Measurements from ENCODE around the gene OVOL2. TPM values are rescaled to one million over a fixed set of nuclear protein-coding genes. Genes with fewer than 3 reads are reported as not detected.

The OVOL2 gene
- total RNA-seq, 1 experiment from 2014 or later: 20.7 TPM

DNA sequence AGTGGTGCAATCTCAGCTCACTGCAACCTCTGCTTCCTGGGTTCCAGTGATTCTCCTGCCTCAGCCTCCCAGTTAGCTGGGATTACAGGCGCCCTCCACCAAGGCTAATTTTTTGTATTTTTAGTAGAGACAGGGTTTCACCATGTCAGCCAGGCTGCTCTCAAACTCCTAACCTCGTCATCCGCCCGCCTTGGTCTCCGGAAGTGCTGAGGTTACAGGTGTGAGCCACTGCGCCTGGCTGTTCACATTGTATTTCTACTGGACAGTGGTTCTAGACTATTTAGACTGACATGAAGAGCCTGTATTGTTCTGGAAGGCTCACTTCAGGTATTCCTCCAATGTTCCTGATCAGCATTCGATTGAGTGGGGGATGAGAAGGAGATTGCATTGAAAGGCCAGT is 14.8 kb upstream of the OVOL2 start:
- H2AFZ ChIP-seq: no peak overlapping the region
- no peak overlapping the region for H3K4me2 ChIP-seq
- H3K9me3 ChIP-seq (ENCODE audit: insufficient read depth, low read depth): no peaks in the 10 kb centered on the region
- H3K79me2 ChIP-seq (ENCODE audit: low read depth): no peaks in the 10 kb centered on the region
- CTCF ChIA-PET: interaction anchor here (0.6 kb wide), 1 partner anchor 14 kb away, joined by 5 read pairs; no protein-coding TSS in a partner anchor
- no peak for DNase-seq
- intact Hi-C loops (cut with micrococcal nuclease; ENCODE audit: unreplicated experiment): no loop called here
- POLR2A ChIA-PET (ENCODE audit: unreplicated experiment): no interaction called here
- no peaks in the 10 kb centered on the region for H3K36me3 ChIP-seq (ENCODE audit: low read depth)
- BruUV-seq (replicated peaks): no TSS peak
- H3K27ac ChIP-seq: no peak overlapping the region
- no peaks in the 10 kb centered on the region for H3K27me3 ChIP-seq (ENCODE audit: insufficient read depth, low read depth)
- no peaks in the 10 kb centered on the region for H3F3A ChIP-seq (ENCODE audit: insufficient read depth, low read depth)
- no peaks in the 10 kb centered on the region for H3K9me2 ChIP-seq (ENCODE audit: insufficient read depth)
- H3K4me1 ChIP-seq (replicated peaks; ENCODE audit: insufficient read depth): no peaks in the 10 kb centered on the region
- no peaks in the 10 kb centered on the region for H4K20me1 ChIP-seq (ENCODE audit: insufficient read depth)
- TF ChIP-seq EZH2 (IDR thresholded peaks at IDR 0.05; ENCODE audit: low read depth): no peak
- TF ChIP-seq, protein P1, sequence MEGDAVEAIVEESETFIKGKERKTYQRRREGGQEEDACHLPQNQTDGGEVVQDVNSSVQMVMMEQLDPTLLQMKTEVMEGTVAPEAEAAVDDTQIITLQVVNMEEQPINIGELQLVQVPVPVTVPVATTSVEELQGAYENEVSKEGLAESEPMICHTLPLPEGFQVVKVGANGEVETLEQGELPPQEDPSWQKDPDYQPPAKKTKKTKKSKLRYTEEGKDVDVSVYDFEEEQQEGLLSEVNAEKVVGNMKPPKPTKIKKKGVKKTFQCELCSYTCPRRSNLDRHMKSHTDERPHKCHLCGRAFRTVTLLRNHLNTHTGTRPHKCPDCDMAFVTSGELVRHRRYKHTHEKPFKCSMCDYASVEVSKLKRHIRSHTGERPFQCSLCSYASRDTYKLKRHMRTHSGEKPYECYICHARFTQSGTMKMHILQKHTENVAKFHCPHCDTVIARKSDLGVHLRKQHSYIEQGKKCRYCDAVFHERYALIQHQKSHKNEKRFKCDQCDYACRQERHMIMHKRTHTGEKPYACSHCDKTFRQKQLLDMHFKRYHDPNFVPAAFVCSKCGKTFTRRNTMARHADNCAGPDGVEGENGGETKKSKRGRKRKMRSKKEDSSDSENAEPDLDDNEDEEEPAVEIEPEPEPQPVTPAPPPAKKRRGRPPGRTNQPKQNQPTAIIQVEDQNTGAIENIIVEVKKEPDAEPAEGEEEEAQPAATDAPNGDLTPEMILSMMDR (conservative IDR thresholded peaks at IDR 0.05): no peak
- H3K4me3 ChIP-seq: no peak overlapping the region

DNA sequence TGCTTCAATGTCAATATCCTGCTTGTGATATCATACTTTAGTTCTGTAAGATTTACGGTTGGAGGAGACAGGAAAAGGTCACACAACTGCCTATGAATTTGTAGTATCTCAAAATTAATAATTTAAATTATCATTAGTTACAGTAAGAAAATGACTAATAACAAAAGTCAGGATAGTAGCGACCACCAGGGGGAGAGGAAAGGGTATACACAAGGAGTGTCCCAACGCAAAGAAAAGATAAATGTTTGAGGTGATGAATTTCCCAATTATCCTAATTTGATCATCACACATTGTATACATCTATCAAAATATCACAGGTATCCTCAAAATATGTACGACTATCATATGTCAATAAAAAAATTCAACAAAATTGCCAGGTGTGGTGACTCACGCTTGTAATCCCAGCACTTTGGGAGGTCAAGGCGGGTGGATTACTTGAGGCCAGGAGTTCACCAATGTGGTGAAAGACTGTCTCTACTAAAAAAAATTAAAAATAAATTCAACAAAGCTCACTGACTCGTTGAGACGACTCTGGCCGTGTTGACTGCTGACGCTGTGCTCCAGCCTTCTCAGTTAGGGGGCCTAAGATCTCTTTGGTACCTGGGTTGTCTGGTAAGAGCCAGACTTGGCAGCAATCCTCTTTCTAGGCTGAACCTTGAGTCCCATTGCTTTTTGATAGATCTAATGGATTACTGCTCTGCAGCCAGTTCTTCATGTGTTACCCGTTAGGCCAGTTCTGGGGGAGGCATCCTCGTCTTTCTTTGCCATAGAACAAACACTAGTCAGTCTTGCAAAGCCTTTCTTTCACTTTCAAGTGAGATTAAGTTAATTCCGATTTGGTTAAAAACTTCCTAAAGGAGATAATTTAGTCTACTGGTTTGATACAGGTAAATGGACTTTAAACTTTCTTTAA is 9.0 kb upstream of the OVOL2 start:
- Histone ChIP-seq H2AFZ (no peak overlapping the region), H3K27ac (no peak overlapping the region), H3K9me2 (ENCODE audit: insufficient read depth) (no peaks in the 10 kb centered on the region), H3K4me2 (no peak overlapping the region), H3F3A (ENCODE audit: insufficient read depth, low read depth) (no peaks in the 10 kb centered on the region), H4K20me1 (ENCODE audit: insufficient read depth) (no peaks in the 10 kb centered on the region), H3K27me3 (ENCODE audit: insufficient read depth, low read depth) (no peaks in the 10 kb centered on the region), H3K36me3 (ENCODE audit: low read depth) (no peaks in the 10 kb centered on the region), H3K79me2 (ENCODE audit: low read depth) (no peaks in the 10 kb centered on the region), H3K4me3 (no peak overlapping the region), H3K4me1 (replicated peaks; ENCODE audit: insufficient read depth) (peaks cover 12% of the 10 kb centered on the region), H3K9me3 (ENCODE audit: insufficient read depth, low read depth) (no peaks in the 10 kb centered on the region)
- CTCF ChIA-PET: no interaction called here
- no peak for DNase-seq
- TF ChIP-seq EZH2 (IDR thresholded peaks at IDR 0.05; ENCODE audit: low read depth): no peak
- TF ChIP-seq, protein P1 (conservative IDR thresholded peaks at IDR 0.05): peak; percentile 39; the same call in 1 of the 2 replicates
- BruUV-seq (replicated peaks): no TSS peak
- intact Hi-C loops (cut with micrococcal nuclease; ENCODE audit: unreplicated experiment): no loop called here
- POLR2A ChIA-PET (ENCODE audit: unreplicated experiment): interaction anchor here (0.7 kb wide), 1 partner anchor 18 kb away, joined by 5 read pairs; no protein-coding TSS in a partner anchor

DNA sequence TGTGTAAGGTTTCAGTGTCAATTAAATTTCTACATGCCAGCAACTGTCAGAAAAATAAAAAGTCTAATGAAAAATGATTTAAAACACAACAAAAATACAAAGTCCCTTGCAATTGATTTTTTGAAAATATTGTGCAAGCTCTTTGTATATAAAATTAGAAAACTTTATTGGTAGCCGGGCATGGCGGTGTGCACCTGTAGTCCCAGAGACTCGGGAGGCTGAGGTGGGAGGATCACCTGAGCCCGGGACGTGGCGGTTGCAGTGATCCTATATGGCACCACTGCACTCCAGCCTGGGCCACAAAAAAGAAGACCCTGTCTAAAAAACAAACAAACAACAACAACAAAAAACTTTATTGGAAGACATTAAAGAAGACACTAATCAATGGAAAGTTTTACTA is 6.0 kb upstream of the OVOL2 start:
- TF ChIP-seq, protein P1 (conservative IDR thresholded peaks at IDR 0.05): no peak
- no peak for TF ChIP-seq EZH2 (IDR thresholded peaks at IDR 0.05; ENCODE audit: low read depth)
- Histone ChIP-seq H3K9me2 (ENCODE audit: insufficient read depth) (no peaks in the 10 kb centered on the region), H3K79me2 (ENCODE audit: low read depth) (no peaks in the 10 kb centered on the region), H3F3A (ENCODE audit: insufficient read depth, low read depth) (peaks cover 18% of the 10 kb centered on the region; the same call in 1 of the 2 replicates), H3K9me3 (ENCODE audit: insufficient read depth, low read depth) (no peaks in the 10 kb centered on the region), H2AFZ (no peak overlapping the region), H3K4me2 (no peak overlapping the region), H3K4me1 (replicated peaks; ENCODE audit: insufficient read depth) (peaks cover 28% of the 10 kb centered on the region), H3K36me3 (ENCODE audit: low read depth) (no peaks in the 10 kb centered on the region), H4K20me1 (ENCODE audit: insufficient read depth) (no peaks in the 10 kb centered on the region), H3K4me3 (no peak overlapping the region), H3K27ac (no peak overlapping the region), H3K27me3 (ENCODE audit: insufficient read depth, low read depth) (no peaks in the 10 kb centered on the region)
- CTCF ChIA-PET: no interaction called here
- intact Hi-C loops (cut with micrococcal nuclease; ENCODE audit: unreplicated experiment): no loop called here
- no peak for DNase-seq
- BruUV-seq (replicated peaks): no TSS peak
- POLR2A ChIA-PET (ENCODE audit: unreplicated experiment): no interaction called here
